Liver (tissue), 9 donors: Measurements from ENCODE around the gene KLF13. TPM values are rescaled to one million over a fixed set of nuclear protein-coding genes. Genes with fewer than 3 reads are reported as not detected.

Source experiments
- DNase-seq: peaks from one replicate; pipeline ENCODE4 v3.0.0-alpha.2; 2017; ENCODE audit warnings: low spot score
- H3K27ac ChIP-seq, 2 donors: one replicate each; pipeline ENCODE4 v1.7.0; 2013; ENCODE audit warnings: inconsistent platforms in 2 of 2, low read length in 2 of 2, control low read depth in 1 of 2, low read depth in 1 of 2, mild to moderate bottlenecking in 1 of 2
- H3K27me3 ChIP-seq, 4 donors: one replicate each; pipeline versions ENCODE4 v1.6.1 to v1.7.0; 2013; ENCODE audit warnings: low read length in 3 of 4, inconsistent platforms in 1 of 4, mild to moderate bottlenecking in 1 of 4, moderate library complexity in 1 of 4; ENCODE audit not compliant: control insufficient read depth in 4 of 4, insufficient read depth in 4 of 4
- H3K36me3 ChIP-seq, 4 donors: one replicate each; pipeline versions ENCODE4 v1.6.1 to v1.7.0; 2013; ENCODE audit warnings: low read length in 3 of 4, mild to moderate bottlenecking in 3 of 4, low read depth in 1 of 4, moderate library complexity in 1 of 4; ENCODE audit not compliant: control insufficient read depth in 4 of 4, insufficient read depth in 3 of 4
- H3K4me1 ChIP-seq, 4 donors: one replicate each; pipeline versions ENCODE4 v1.6.1 to v1.7.0; 2013; ENCODE audit warnings: low read length in 3 of 4, mild to moderate bottlenecking in 3 of 4, moderate library complexity in 1 of 4; ENCODE audit not compliant: control insufficient read depth in 4 of 4, insufficient read depth in 4 of 4
- H3K4me3 ChIP-seq, 3 donors: one replicate each; pipeline versions ENCODE4 v1.6.1 to v1.7.0; 2013; ENCODE audit warnings: low read length in 3 of 3, control low read depth in 1 of 3, low read depth in 1 of 3, mild to moderate bottlenecking in 1 of 3
- H3K9ac ChIP-seq, 2 donors: one replicate each; pipeline ENCODE4 v1.7.0; 2013; ENCODE audit warnings: low read length in 2 of 2, mild to moderate bottlenecking in 2 of 2, moderate library complexity in 2 of 2, control low read depth in 1 of 2, low read depth in 1 of 2
- H3K9me3 ChIP-seq, 4 donors: one replicate each; pipeline versions ENCODE4 v1.6.1 to v1.7.0; 2013; ENCODE audit warnings: low read length in 3 of 4; ENCODE audit not compliant: control insufficient read depth in 4 of 4
- EGR1 ChIP-seq, 2 donors: IDR thresholded peaks; 2 replicates each; pipeline ENCODE4 v1.6.1; 2016 to 2018; ENCODE audit warnings: antibody characterized with exemption in 2 of 2, low read depth in 2 of 2
- FOXA1 ChIP-seq: IDR thresholded peaks from 2 replicates; pipeline ENCODE4 v1.6.1; 2016; ENCODE audit warnings: antibody characterized with exemption
- FOXA2 ChIP-seq: IDR thresholded peaks from 2 replicates; pipeline ENCODE4 v1.6.1; 2016; ENCODE audit warnings: antibody characterized with exemption
- GABPA ChIP-seq, 2 donors: IDR thresholded peaks in 1 of 2; conservative IDR thresholded peaks in 1 of 2; 2 replicates each; pipeline ENCODE4 v1.6.1; 2016; ENCODE audit warnings: antibody characterized with exemption in 2 of 2, mild to moderate bottlenecking in 1 of 2, moderate library complexity in 1 of 2
- HNF4A ChIP-seq, 2 donors: conservative IDR thresholded peaks; 2 replicates each; pipeline ENCODE4 v1.6.1; 2016; ENCODE audit warnings: antibody characterized with exemption in 2 of 2, mild to moderate bottlenecking in 2 of 2
- HNF4G ChIP-seq: IDR thresholded peaks from 2 replicates; pipeline ENCODE4 v1.6.1; 2016; ENCODE audit warnings: antibody characterized with exemption
- JUND ChIP-seq, 2 donors: IDR thresholded peaks; 2 replicates each; pipeline ENCODE4 v1.6.1; 2016; ENCODE audit warnings: antibody characterized with exemption in 2 of 2
- NR2F2 ChIP-seq: IDR thresholded peaks from 2 replicates; pipeline ENCODE4 v1.6.1; 2016; ENCODE audit warnings: antibody characterized with exemption
- RAD21 ChIP-seq, 2 donors: IDR thresholded peaks; 2 replicates each; pipeline ENCODE4 v1.6.1; 2016; ENCODE audit warnings: antibody characterized with exemption in 2 of 2, mild to moderate bottlenecking in 2 of 2
- RXRA ChIP-seq, 2 donors: IDR thresholded peaks; 2 replicates each; pipeline ENCODE4 v1.6.1; 2017 to 2018; ENCODE audit warnings: antibody characterized with exemption in 2 of 2, mild to moderate bottlenecking in 1 of 2
- SP1 ChIP-seq: IDR thresholded peaks from 2 replicates; pipeline ENCODE4 v1.6.1; 2018; ENCODE audit warnings: antibody characterized with exemption, mild to moderate bottlenecking
- TAF1 ChIP-seq: conservative IDR thresholded peaks from 2 replicates; pipeline ENCODE4 v1.6.1; 2016; ENCODE audit warnings: antibody characterized with exemption, mild to moderate bottlenecking
- YY1 ChIP-seq: IDR thresholded peaks from 2 replicates; pipeline ENCODE4 v1.6.1; 2016; ENCODE audit warnings: antibody characterized with exemption, mild to moderate bottlenecking
- WGBS: extraction: QIAGEN DNeasy Blood & Tissue Kit; methylation state at CpG from one replicate; pipeline ENCODE4 v1.1.7; 2013; 5-methylcytosine and 5-hydroxymethylcytosine counted together
- polyA plus RNA-seq, 2 donors: library from polyadenylated mRNA; stranded (reverse) in 1 of 2; unstranded in 1 of 2; fragments of 200-250 nt in 1 of 2; fragments of >200 nt in 1 of 2; fragmentation: Nextera tagmentation in 1 of 2; extraction: Ambion mirVana in 1 of 2; gene quantifications; one replicate each; pipeline versions ENCODE4 v1.2.1 to v1.2.3, GENCODE V29; 2013 to 2015
- total RNA-seq, 2 donors: library from RNA; depleted of rRNA; stranded (reverse); fragments of >200 nt; gene quantifications; one replicate each; pipeline ENCODE4 v1.2.3, GENCODE V29; 2014
- TF ChIP-seq, protein P1 (sequence below): fragments of 150-350 bp; IDR thresholded peaks from 2 replicates; pipeline ENCODE4 v1.5.1; 2017; ENCODE audit warnings: improper control_type of control experiment, low read depth, low read length; ENCODE audit not compliant: missing input control
- TF ChIP-seq, protein P2 (sequence below): IDR thresholded peaks from 2 replicates; pipeline ENCODE4 v1.6.1; 2016; ENCODE audit warnings: antibody characterized with exemption
- TF ChIP-seq, protein P3 (sequence below): IDR thresholded peaks from 2 replicates; pipeline ENCODE4 v1.6.1; 2016; ENCODE audit warnings: antibody characterized with exemption, mild to moderate bottlenecking
- TF ChIP-seq, protein P4 (sequence below): IDR thresholded peaks from 2 replicates; pipeline ENCODE4 v1.6.1; 2016; ENCODE audit warnings: antibody characterized with exemption
- TF ChIP-seq, protein P5 (sequence below): IDR thresholded peaks from 2 replicates; pipeline ENCODE4 v1.6.1; 2016; ENCODE audit warnings: antibody characterized with exemption
- donor health status: healthy.
- donor health status: healthy.
- donor health status: healthy.
- donor health status: healthy.
- donor health status: healthy.

KLF13 gene
- total and polyA plus RNA-seq, 4 donors: 17.4 to 77.1 (median 57.5) TPM

DNA sequence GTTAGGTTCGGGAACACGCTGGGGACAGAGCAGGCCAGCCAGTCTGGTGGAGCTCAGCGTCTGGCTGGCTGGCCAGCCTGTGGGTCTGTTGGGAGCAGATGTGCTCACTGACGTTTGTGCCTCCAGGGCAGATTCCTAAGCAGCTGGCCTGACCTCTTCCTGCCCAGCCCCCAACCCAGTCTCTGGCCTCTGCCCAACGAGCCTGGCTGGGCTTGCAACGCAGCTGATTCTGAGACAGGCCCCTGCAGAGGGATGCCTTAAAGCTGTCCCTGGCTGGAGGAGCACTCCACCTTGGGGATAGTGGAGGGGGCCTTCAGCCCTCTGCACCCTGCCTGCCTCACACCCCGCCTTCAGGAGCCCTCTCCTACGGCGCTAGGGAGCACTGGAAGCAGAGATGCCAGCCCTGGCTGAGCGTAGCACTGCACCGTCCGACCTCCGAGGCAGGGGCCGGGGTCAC, 46.0 kb downstream of the KLF13 start:
- H3K4me1 ChIP-seq: peaks cover 4 to 33% (median 13%) of the 10 kb centered on the region in 4 donors
- peak in 1 of 2 donors; percentile 41 for TF ChIP-seq RAD21 (IDR thresholded peaks at IDR 0.05)
- peak; percentile 44 to 45 for TF ChIP-seq RXRA (IDR thresholded peaks at IDR 0.05)
- peak; percentile 78 for TF ChIP-seq NR2F2
- TF ChIP-seq HNF4A (conservative IDR thresholded peaks at IDR 0.05): peak; percentile 17 to 25
- TF ChIP-seq, protein P1, sequence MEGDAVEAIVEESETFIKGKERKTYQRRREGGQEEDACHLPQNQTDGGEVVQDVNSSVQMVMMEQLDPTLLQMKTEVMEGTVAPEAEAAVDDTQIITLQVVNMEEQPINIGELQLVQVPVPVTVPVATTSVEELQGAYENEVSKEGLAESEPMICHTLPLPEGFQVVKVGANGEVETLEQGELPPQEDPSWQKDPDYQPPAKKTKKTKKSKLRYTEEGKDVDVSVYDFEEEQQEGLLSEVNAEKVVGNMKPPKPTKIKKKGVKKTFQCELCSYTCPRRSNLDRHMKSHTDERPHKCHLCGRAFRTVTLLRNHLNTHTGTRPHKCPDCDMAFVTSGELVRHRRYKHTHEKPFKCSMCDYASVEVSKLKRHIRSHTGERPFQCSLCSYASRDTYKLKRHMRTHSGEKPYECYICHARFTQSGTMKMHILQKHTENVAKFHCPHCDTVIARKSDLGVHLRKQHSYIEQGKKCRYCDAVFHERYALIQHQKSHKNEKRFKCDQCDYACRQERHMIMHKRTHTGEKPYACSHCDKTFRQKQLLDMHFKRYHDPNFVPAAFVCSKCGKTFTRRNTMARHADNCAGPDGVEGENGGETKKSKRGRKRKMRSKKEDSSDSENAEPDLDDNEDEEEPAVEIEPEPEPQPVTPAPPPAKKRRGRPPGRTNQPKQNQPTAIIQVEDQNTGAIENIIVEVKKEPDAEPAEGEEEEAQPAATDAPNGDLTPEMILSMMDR: no peak
- DNase-seq: no peak
- H3K4me3 ChIP-seq: no peak overlapping the region
- H3K9ac ChIP-seq: no peak overlapping the region
- no peaks in the 10 kb centered on the region for H3K27me3 ChIP-seq
- H3K9me3 ChIP-seq: no peaks in the 10 kb centered on the region
- peaks cover 0 to 9% (median 5%) of the 10 kb centered on the region in 4 donors for H3K36me3 ChIP-seq
- WGBS: 67% methylated on average over 14 of the region's 14 CpGs
- no peak overlapping the region for H3K27ac ChIP-seq

DNA sequence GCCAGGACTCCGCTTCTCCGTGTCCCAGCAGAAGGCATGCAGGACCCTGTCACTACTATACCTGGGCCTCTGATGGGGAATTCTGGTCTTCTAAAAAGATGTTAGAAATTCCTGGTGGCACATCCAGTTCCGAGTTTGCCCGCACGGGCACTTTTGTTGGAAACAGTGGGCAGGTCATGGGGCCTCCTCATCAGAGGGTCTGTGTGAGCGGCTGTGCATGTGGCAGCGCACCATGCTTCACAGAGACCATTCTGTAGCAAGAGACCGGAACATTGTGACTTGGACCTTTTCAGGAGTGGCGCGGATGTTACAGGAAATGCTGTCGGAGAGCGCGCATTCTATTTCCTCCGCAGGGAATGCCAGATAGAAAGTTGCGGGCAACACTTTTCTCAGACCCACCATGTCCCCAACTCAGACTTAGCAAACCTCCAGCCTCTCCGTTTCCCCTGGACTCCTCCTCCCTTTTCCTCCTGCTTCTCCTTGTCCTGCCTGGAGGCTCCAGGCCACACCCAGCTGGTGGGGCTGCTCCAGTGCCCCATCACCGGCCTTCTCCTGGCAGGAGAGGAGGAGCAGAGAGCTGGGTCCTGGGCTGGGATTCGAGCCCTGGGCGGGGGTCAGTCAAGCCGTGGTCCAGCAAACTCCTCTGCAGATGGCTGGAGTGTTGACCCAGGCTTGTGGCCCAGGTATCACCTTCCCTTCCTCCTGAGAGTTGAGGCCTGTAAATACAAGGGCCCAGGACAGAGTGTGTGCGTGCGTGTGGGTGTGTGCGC, 46.6 kb downstream of the KLF13 start:
- DNase-seq: no peak
- H3K27me3 ChIP-seq: no peaks in the 10 kb centered on the region
- no peak overlapping the region for H3K27ac ChIP-seq
- no peak overlapping the region for H3K9ac ChIP-seq
- WGBS: 93% methylated on average over 23 of the region's 23 CpGs
- TF ChIP-seq HNF4A (conservative IDR thresholded peaks at IDR 0.05) (no peak), FOXA1 (no peak), FOXA2 (no peak), NR2F2 (no peak), RXRA (IDR thresholded peaks at IDR 0.05) (no peak), YY1 (no peak), SP1 (no peak), GABPA (IDR thresholded peaks at IDR 0.05 in 1 of 2, conservative IDR thresholded peaks at IDR 0.05 in 1 of 2) (no peak), TAF1 (no peak), HNF4G (no peak), RAD21 (IDR thresholded peaks at IDR 0.05) (no peak), JUND (IDR thresholded peaks at IDR 0.05) (no peak), EGR1 (IDR thresholded peaks at IDR 0.05; ENCODE audit: low read depth in 2 of 2) (no peak)
- TF ChIP-seq, protein P2, sequence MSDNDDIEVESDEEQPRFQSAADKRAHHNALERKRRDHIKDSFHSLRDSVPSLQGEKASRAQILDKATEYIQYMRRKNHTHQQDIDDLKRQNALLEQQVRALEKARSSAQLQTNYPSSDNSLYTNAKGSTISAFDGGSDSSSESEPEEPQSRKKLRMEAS: no peak
- TF ChIP-seq, protein P3, sequence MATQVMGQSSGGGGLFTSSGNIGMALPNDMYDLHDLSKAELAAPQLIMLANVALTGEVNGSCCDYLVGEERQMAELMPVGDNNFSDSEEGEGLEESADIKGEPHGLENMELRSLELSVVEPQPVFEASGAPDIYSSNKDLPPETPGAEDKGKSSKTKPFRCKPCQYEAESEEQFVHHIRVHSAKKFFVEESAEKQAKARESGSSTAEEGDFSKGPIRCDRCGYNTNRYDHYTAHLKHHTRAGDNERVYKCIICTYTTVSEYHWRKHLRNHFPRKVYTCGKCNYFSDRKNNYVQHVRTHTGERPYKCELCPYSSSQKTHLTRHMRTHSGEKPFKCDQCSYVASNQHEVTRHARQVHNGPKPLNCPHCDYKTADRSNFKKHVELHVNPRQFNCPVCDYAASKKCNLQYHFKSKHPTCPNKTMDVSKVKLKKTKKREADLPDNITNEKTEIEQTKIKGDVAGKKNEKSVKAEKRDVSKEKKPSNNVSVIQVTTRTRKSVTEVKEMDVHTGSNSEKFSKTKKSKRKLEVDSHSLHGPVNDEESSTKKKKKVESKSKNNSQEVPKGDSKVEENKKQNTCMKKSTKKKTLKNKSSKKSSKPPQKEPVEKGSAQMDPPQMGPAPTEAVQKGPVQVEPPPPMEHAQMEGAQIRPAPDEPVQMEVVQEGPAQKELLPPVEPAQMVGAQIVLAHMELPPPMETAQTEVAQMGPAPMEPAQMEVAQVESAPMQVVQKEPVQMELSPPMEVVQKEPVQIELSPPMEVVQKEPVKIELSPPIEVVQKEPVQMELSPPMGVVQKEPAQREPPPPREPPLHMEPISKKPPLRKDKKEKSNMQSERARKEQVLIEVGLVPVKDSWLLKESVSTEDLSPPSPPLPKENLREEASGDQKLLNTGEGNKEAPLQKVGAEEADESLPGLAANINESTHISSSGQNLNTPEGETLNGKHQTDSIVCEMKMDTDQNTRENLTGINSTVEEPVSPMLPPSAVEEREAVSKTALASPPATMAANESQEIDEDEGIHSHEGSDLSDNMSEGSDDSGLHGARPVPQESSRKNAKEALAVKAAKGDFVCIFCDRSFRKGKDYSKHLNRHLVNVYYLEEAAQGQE: no peak
- TF ChIP-seq, protein P4, sequence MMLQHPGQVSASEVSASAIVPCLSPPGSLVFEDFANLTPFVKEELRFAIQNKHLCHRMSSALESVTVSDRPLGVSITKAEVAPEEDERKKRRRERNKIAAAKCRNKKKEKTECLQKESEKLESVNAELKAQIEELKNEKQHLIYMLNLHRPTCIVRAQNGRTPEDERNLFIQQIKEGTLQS: no peak
- TF ChIP-seq, protein P1: no peak
- TF ChIP-seq, protein P5, sequence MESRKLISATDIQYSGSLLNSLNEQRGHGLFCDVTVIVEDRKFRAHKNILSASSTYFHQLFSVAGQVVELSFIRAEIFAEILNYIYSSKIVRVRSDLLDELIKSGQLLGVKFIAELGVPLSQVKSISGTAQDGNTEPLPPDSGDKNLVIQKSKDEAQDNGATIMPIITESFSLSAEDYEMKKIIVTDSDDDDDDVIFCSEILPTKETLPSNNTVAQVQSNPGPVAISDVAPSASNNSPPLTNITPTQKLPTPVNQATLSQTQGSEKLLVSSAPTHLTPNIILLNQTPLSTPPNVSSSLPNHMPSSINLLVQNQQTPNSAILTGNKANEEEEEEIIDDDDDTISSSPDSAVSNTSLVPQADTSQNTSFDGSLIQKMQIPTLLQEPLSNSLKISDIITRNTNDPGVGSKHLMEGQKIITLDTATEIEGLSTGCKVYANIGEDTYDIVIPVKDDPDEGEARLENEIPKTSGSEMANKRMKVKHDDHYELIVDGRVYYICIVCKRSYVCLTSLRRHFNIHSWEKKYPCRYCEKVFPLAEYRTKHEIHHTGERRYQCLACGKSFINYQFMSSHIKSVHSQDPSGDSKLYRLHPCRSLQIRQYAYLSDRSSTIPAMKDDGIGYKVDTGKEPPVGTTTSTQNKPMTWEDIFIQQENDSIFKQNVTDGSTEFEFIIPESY: no peak
- peaks cover 0 to 27% (median 10%) of the 10 kb centered on the region in 4 donors for H3K4me1 ChIP-seq
- no peaks in the 10 kb centered on the region for H3K9me3 ChIP-seq
- no peak overlapping the region for H3K4me3 ChIP-seq
- H3K36me3 ChIP-seq: peaks cover 0 to 9% (median 5%) of the 10 kb centered on the region in 4 donors
